HTERT RPE-1 (cell line): Measurements from ENCODE around the gene ACAP1.
"Not testable (repeated sequence)": the region's sequence is repeated elsewhere in the genome, so short reads cannot be mapped to it uniquely, and the experiment has no call there.

Source experiments
- in situ Hi-C: fragments of 300-500 bp; cut with MboI; formaldehyde crosslinking; loops from 4 replicates; pipeline ENCODE4 v1.14.3; 2020; ENCODE audit warnings: low sequenced_read_pairs

ACAP1 gene

DNA sequence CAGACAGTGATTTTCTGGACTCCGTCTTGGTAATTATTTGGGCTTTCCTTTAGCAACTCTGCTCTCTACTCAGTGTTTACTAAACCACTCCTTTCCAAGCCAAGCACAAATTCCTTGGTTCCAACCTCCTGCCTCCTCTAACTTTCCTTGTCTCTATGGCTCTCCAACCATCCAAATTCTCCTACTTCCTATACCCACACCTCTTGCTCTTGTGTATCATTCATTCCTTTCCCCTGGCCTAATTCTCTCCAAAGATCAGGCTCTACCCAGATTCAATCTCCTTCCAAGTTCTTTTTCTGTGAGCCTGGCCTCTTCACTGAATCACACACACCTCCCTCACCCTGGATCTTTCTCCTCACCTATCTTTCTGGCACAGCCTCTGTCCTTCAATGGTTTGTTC is 8.3 kb upstream of the ACAP1 start:
- in situ Hi-C loops = no loop called here

DNA sequence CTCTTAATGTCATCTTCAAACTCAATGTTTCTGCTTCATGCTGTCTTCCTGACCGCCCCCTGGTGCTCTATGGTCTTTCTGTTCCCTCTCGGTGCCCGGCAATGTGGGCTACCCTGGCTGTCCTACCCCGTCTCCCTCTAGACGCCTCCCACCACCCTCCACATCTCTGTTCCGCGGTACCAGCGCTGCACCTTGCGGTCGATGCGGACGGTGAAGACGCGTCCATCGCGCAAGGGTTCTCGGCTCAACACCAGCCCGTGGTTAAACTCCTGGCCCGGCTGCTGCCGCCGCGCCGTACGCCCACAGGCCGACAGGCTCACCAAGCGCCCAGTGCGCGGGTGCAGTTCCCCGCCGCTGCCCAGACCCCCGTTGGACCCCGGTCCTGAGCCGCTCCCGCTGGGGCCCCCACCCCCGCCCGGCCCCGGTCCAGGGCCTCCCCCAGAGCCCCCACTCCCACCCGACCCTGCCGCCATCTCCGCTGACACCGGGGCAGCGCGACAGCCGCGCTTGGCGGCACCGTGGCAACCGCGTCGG is 7.4 kb upstream of the ACAP1 start, which contains the start of gene NEURL4:
Gene NEURL4, minus strand, starts transcription at position 496 of the 534 bp plus-strand sequence. Its CDS starts 23 bp downstream, at position 473.
- in situ Hi-C loops = no loop called here

GRCh38 chr17:7329374-7329996 is 6.8 kb upstream of the ACAP1 start:
- in situ Hi-C loops = no loop called here

GRCh38 chr17:7329997-7330637 is 6.2 kb upstream of the ACAP1 start:
- in situ Hi-C loops = no loop called here

DNA sequence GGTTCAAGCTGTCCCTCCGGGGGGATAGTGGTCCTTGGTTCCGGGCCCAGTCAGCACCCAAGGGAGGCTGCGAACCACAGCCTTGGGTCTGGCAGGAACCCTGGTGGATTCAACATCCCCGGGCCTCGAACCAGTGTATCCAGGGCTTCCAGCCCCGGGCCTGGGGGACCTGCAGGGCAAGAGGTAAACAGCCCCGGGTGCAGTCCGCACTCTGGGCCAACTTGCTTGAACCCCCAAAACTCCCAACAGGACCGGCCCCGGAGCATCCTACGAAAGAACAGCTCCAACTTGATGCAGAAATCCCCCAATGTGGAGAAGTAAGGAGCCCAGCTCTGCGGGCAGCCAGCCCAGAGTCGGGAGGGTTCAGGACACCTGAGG is 5.7 kb upstream of the ACAP1 start:
- in situ Hi-C loops = no loop called here

DNA sequence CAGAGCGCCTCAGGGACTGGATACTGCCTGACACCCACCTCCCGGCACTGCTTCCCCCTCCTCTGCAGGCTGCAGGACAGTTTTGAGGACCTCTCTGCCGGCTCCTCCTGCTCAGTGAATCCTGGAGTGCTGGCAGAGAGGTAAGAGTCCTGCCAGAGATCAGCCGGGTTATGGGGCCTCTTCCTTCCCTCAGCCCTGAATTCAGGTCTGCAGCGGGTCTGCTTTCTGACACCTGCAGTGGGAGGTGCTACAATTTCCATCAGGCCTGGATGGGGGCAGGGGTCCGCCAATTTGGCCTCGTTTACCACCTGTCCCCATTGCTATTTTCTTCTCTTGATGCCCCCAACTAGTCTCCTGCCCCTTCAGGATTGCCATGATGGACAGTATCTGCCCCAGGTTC is 4.2 kb upstream of the ACAP1 start:
- in situ Hi-C loops = no loop called here

DNA sequence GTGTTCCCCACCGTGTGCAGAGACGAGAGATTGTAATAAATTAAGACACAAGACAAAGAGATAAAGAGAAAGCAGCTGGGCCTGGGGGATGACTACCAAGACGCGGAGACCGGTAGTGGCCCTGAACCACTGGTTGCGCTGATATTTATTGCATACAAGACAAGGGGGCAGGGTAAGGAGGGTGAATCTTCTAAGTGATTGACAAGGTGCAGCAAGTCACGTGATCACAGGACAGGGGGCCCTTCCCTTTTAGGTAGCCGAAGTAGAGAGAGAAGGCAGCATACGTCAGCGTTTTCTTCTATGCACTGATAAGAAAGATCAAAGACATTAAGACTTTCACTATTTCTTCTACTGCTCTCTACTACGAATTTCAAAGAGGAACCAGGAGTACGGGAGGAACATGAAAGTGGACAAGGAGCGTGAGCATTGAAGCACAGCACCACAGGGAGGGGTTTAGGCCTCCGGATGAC is 3.7 kb upstream of the ACAP1 start:
- in situ Hi-C loops = not testable (repeated sequence)

GRCh38 chr17:7334938-7335538 is 1.3 kb upstream of the ACAP1 start:
- in situ Hi-C loops = no loop called here

- in situ Hi-C loops = not testable (repeated sequence)
These were observed 564 bp upstream of the ACAP1 start for GRCh38 chr17:7335765-7336164.

GRCh38 chr17:7337600-7337999 is 1.3 kb downstream of the ACAP1 start:
- in situ Hi-C loops = not testable (repeated sequence)

DNA sequence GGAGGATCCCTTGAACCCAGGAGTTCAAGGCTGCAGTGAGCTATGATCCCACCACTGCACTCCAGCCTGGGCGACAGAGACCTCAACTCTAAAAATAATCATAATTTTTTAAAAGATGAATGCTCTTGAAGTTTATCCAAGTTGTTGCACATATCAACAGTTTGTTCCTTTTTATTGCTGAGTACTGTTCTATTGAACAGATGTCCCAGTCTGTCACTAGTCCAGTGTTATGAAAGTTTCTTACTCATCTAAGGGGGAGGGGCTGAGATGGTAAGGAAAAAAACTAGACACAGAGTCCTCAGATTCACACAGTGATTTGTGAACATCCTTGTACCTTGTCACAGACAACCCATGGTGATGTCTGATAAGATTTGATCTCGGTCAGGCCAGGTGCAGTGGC is 3.9 kb downstream of the ACAP1 start:
- in situ Hi-C loops = no loop called here

DNA sequence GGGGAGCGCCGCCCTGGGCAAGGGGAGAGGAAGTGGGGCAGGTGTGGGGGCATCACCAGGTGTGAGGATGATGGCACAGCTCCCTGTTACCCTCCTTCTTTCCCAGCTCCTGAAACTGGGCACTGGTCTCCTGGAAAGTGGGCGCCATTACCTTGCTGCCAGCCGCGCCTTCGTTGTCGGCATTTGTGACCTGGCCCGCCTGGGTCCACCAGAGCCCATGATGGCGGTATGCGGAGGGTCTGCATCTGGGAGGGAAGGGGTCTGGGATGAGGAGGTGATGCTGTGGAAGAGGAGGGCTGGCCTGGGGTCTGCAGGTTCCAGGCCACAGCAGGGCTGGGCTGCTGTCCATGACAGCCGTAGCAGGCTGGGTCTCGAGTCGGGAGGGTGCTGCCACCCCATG is 5.5 kb downstream of the ACAP1 start:
- in situ Hi-C loops = no loop called here

- in situ Hi-C loops = no loop called here
These were observed 6.9 kb downstream of the ACAP1 start for GRCh38 chr17:7343250-7343649.

DNA sequence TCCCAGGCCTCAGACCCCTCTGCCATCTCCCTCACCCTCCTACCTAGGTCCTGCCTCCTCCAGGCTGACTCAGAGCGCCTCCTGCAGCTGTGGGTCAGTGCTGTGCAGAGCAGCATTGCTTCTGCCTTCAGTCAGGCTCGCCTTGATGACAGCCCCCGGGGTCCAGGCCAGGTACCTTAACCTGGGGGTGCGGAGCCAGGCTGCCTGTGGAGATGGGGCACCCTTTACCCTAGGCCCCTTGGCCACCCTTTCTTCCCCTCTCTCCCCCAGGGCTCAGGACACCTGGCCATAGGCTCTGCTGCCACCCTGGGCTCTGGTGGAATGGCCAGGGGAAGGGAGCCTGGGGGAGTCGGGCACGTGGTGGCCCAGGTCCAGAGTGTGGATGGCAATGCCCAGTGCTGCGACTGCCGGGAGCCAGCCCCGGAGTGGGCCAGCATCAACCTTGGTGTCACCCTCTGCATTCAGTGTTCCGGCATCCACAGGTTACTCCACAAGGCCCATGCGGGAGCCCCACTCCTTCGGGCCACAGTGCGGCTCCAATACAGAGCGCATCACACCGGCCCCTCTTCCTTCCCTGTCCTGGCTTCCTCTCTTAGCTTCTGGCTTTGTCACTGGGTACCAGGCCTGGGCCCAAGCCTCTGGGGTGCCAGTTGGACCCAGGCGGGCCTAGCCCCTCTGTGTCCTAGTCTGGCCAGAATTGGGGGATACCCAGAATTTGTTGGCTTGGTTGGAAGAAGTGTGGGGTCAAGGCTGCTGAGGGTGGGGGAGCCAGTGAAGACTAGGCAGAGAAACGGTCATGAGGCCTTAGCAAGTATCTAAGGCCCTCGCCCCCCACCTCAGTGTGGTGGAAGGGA is 10.7 kb downstream of the ACAP1 start:
- in situ Hi-C loops = no loop called here

GRCh38 chr17:7347630-7348477 is 11.5 kb downstream of the ACAP1 start:
- in situ Hi-C loops = no loop called here

DNA sequence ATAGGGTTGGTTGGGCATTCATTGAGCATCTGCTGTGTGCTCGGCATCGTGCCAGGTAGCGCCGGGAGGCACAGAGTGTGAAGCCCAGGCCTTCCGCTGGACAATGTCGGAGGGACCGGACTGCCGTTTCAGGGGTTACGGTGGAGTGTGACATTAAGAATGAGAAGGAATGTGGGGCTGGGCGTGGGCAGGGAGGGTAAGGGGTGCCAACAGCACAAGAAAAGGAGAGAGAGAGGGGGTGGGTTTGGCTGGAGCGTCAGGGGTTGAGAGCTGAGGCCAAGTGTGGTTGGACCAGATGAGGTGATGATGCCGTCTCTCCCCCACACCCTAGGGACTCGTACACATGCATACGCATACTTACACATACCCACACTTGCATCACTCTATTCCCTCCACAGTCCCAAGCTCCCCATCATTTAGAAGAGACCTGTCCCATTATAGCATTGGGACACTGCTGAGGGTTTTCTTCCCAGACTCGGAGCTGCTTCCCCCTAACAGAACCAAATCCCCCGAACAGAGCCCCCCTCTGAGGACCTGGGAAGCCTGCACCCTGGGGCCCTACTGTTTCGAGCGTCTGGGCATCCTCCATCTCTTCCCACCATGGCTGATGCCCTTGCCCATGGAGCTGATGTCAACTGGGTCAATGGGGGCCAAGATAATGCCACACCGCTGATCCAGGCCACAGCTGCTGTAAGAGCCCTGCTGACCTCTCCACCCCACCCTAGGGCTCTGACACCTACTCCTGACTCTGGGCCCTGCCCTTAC is 12.3 kb downstream of the ACAP1 start:
- in situ Hi-C loops = no loop called here

DNA sequence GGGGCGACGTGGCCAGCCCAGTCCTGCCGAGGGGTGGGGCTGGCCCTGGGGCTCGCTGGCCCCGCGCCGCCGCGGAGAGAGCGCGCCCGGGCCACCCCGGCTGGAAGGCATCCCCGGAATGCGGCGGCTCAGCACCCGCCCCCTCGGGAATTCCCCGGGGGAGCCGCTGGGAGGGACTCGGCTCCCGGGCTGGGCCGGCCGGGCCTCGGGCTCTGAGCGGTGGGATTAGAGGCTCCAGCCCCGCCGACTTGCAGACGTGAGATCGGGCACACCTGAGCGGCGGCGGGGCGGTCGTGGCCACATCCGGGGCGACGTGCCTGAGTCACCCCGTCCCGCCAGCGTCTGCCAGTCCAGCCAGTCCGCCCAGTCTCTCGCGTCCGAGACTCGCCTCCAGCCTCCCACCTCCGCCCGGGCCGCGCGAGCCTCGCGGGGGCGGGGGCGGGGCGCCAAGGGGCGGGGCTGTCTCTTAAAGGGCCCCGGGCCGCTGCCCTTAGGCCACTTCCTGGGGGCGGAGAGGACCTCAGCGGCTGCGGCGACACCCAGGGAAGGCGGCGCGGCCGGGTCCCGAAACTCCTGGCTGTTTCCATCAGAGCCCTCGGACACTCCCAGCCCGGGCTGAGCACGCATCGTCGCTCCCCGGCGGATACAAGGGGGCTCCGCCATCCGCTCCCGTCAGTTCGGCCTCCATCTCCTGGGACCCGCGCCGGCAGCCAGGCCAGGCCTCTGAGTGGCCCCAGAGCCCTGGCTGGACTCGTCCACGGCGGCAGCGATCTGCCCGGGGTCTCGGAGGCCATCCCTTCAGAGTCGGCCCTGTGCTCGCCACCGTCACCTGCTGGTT is 15.6 kb downstream of the ACAP1 start, which contains the start of gene KCTD11:
Gene KCTD11, plus strand, starts transcription at position 498 of the 838 bp plus-strand sequence.
- in situ Hi-C loops = no loop called here

DNA sequence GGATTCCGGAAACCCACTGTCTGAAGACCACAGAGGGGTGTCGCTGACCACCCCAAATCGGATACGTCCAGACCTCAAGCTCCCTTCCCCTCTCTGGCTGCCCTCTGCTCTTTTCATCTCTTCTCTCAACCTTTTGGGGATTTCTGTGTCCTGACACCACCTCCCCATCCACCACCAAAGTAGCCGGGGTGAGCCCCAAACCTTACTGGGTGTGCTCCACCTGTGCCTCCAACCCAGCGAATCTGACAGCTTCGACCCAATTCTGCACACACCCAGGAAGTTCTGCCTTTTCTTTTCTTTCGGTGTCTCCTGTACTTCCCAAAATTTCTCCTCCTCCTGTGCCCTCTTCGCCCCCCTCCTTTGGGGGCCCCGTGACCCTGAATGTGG is 16.2 kb downstream of the ACAP1 start:
- in situ Hi-C loops = no loop called here
